ENCODE measurements around the gene NEK11. TPM values are rescaled to one million over a fixed set of nuclear protein-coding genes. Genes with fewer than 3 reads are reported as not detected.

Gene NEK11
- polyA plus RNA-seq, 1 experiment: 2.6 TPM

GRCh38 chr3:131303848-131304247 lies 277.2 kb downstream of the NEK11 start:
- ChIA-PET CTCF (interaction anchor here (0.7 to 1.1 kb wide), 2 partner anchors 10 to 353 kb away, joined by 3 read pairs; no protein-coding TSS in a partner anchor), POLR2A (no interaction called here)
- Histone ChIP-seq H3K27me3 (ENCODE audit: control insufficient read depth, insufficient read depth, low read length) (no peaks in the 10 kb centered on the region; the same call in 1 of the 2 replicates), H3K4me3 (ENCODE audit: low read depth, low read length) (no peak overlapping the region), H3K36me3 (ENCODE audit: control insufficient read depth, insufficient read depth, low read length) (no peaks in the 10 kb centered on the region)
- TF ChIP-seq CTCF (IDR thresholded peaks at IDR 0.05; ENCODE audit: insufficient read depth, low read depth, low read length): no peak
- DNase-seq (ENCODE audit: low read depth): no peak

DNA sequence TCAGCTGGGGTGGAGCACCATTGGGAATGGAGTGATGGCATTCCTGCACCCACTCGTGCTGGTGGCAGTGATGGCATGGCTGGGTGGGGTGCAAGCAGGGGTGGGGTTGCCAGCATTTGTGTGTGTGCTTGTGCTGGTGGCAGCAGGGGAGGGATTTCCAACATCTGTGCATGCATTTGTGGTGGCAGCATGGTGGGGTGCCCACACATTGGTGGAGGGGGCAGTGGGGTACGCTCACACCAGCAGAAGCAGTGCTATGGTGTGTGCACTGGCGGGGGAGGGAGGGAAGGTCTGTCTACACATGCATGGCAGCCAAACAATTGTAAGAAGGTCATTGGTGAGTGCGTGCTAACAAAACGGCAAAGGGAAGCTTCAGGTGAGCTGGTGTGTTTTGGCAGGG lies 278.2 kb downstream of the NEK11 start:
- DNase-seq (ENCODE audit: low read depth): no peak
- no peak for TF ChIP-seq CTCF (IDR thresholded peaks at IDR 0.05; ENCODE audit: insufficient read depth, low read depth, low read length)
- no peak overlapping the region for H3K4me3 ChIP-seq (ENCODE audit: low read depth, low read length)
- no peaks in the 10 kb centered on the region for H3K36me3 ChIP-seq (ENCODE audit: control insufficient read depth, insufficient read depth, low read length)
- CTCF ChIA-PET: interaction anchor here (1.1 kb wide), 1 partner anchor 9 kb away, joined by 3 read pairs; no protein-coding TSS in a partner anchor
- no peaks in the 10 kb centered on the region; the same call in 1 of the 2 replicates for H3K27me3 ChIP-seq (ENCODE audit: control insufficient read depth, insufficient read depth, low read length)
- POLR2A ChIA-PET: no interaction called here

GRCh38 chr3:131306242-131306641 lies 279.6 kb downstream of the NEK11 start:
- TF ChIP-seq CTCF (IDR thresholded peaks at IDR 0.05; ENCODE audit: insufficient read depth, low read depth, low read length): no peak
- Histone ChIP-seq H3K36me3 (ENCODE audit: control insufficient read depth, insufficient read depth, low read length) (no peaks in the 10 kb centered on the region), H3K4me3 (ENCODE audit: low read depth, low read length) (no peak overlapping the region), H3K27me3 (ENCODE audit: control insufficient read depth, insufficient read depth, low read length) (no peaks in the 10 kb centered on the region; the same call in 1 of the 2 replicates)
- CTCF ChIA-PET: interaction anchor here (0.8 kb wide), 1 partner anchor 110 kb away, joined by 3 read pairs; no protein-coding TSS in a partner anchor
- POLR2A ChIA-PET: no interaction called here
- DNase-seq (ENCODE audit: low read depth): no peak

DNA sequence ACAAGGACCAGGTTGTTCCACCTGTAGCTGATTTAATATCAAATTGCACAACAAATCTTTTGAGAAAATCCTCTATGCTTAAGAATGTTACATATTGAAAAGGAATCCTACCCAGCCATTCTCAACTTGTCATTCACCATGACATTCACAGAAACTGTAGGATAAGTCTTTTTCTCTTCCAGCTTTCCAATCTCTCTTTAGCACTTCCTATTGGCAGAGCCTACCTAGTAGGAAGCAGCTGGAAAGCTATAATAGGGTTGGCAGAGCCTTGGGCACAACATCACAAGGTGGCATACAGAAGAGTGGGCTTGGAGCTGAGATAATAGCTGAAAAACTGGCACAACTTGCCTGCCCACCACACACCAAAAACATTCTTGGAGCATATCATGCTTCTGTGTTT lies 287.6 kb downstream of the NEK11 start:
- Histone ChIP-seq H3K4me3 (ENCODE audit: low read depth, low read length) (no peak overlapping the region), H3K27me3 (ENCODE audit: control insufficient read depth, insufficient read depth, low read length) (no peaks in the 10 kb centered on the region), H3K36me3 (ENCODE audit: control insufficient read depth, insufficient read depth, low read length) (no peaks in the 10 kb centered on the region)
- CTCF ChIA-PET: interaction anchor here (0.8 kb wide), 1 partner anchor 10 kb away, joined by 3 read pairs; no protein-coding TSS in a partner anchor
- POLR2A ChIA-PET: no interaction called here
- no peak for DNase-seq (ENCODE audit: low read depth)
- no peak for TF ChIP-seq CTCF (IDR thresholded peaks at IDR 0.05; ENCODE audit: insufficient read depth, low read depth, low read length)

GRCh38 chr3:131315162-131315561 lies 288.5 kb downstream of the NEK11 start:
- no peak for TF ChIP-seq CTCF (IDR thresholded peaks at IDR 0.05; ENCODE audit: insufficient read depth, low read depth, low read length)
- ChIA-PET POLR2A (no interaction called here), CTCF (no interaction called here)
- Histone ChIP-seq H3K36me3 (ENCODE audit: control insufficient read depth, insufficient read depth, low read length) (no peaks in the 10 kb centered on the region), H3K4me3 (ENCODE audit: low read depth, low read length) (no peak overlapping the region), H3K27me3 (ENCODE audit: control insufficient read depth, insufficient read depth, low read length) (no peaks in the 10 kb centered on the region)
- DNase-seq (ENCODE audit: low read depth): no peak

Data from BJ (cell line).